NCI-H82 (cell line): ENCODE data around the gene ELF1.
"Not testable (repeated sequence)": the region's sequence is repeated elsewhere in the genome, so short reads cannot be mapped to it uniquely, and the experiment has no call there.

ENCODE experiments used
- DNase-seq: peaks from one replicate; lab custom pipeline; 2025; lab: John Stamatoyannopoulos, UW

Gene ELF1

DNA sequence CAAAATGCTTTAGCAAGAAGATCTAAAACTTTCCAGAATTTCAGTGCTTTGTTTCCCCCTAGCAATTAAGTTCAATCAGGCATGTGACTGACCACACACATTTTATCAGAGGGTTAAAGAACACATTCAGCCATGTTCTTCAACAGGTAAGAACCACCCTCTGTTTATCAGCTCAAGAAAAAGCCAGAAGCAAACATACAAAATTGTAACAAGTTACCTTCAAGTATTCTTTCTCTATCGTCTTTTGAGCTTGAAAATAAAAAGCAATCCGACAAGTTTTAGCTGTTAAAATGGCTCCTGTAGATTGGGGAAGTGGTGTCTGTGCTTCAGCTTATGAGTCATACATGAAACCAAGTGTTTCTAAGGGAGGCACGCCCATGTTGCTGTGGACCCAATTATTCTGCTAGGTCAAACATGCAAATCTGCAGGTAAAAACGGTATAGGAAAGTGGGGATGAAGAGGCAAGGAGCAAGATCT is at the start of gene ELF1:
Gene ELF1 (minus strand): TSS at position 306 of the 477 bp plus-strand sequence. CDS start 37,262 bp downstream, outside the sequence.
- DNase-seq, result peak; percentile 21

DNA sequence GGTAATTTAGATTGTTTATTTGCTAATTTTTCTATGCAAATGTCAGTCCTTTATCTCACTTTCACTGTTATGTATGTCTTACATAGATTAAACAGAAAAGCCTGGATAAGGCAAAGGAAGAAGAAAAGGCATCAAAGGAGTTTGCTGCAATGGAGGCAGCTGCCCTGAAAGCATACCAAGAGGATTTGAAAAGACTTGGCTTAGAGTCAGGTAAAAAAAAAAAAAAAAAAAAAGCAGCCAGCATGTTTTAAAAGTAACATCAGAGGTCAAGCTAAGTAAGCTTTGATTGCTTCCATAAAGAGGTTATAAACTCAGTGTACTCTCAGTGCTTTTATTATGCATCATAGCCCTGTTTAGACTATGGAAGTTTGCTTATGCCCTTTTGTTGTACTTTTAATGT is 46.0 kb upstream of the ELF1 start:
- DNase-seq, result peak; percentile 7

DNA sequence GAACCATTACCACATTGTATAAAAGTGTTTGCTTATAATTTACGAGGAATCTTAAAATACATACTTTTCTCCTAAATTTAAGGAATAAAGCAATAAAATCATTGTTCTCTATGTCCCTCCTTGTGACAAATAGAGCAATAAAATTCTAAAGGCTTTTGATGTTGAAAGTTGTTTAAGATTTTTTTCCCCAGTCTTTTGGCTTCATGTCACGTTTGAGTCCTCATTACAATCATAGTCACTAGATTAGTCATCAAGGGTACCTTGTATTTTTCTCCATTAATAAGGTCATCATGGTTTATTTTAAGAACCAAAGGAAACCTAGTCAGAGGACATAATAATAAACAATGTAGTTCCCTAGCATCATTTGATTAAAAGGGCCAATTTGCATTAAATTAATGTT is 45.4 kb upstream of the ELF1 start:
- no peak for DNase-seq

DNA sequence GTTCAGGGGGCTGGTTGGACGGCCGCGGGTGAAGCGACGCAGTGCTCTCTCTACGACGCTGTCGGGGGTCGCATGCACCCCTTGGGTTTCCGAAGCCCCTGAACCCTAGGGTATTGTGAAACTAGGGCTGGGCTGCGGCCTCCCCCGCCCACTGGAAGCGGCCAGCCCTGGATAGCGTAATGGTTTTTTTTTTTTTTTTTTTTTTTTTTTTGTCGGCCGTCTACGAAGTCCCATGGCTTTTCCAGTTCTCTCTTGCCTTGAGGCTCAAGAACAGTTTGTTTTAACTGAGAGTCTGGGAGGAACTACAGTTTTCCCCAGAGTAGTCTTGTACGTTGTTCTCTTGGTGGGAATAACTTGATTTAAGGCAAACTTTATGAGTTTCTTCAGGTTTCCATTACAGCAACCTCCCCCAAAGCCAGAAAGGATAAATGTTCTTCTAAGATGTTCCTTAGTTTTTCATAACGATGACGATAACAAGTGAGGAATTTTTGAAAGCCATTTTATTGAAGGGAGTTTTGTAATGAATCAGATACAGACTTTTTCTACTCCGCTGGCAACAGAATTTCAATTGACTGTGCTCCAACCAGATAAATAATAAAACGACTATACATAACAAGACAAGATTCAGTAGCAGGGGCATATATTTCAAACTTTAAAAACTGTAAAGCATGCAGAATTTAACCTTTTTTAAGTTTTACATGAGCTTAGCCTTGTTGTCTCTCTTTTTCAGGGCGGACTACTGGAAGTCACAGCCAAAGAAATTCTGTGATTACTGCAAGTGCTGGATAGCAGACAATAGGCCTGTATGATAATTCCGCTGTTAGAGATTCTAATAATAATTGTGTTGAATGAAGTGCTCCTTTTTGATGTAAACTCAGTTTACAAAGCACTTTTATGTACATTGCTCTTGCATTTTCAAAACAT is 43.1 kb upstream of the ELF1 start:
- DNase-seq, result no peak

DNA sequence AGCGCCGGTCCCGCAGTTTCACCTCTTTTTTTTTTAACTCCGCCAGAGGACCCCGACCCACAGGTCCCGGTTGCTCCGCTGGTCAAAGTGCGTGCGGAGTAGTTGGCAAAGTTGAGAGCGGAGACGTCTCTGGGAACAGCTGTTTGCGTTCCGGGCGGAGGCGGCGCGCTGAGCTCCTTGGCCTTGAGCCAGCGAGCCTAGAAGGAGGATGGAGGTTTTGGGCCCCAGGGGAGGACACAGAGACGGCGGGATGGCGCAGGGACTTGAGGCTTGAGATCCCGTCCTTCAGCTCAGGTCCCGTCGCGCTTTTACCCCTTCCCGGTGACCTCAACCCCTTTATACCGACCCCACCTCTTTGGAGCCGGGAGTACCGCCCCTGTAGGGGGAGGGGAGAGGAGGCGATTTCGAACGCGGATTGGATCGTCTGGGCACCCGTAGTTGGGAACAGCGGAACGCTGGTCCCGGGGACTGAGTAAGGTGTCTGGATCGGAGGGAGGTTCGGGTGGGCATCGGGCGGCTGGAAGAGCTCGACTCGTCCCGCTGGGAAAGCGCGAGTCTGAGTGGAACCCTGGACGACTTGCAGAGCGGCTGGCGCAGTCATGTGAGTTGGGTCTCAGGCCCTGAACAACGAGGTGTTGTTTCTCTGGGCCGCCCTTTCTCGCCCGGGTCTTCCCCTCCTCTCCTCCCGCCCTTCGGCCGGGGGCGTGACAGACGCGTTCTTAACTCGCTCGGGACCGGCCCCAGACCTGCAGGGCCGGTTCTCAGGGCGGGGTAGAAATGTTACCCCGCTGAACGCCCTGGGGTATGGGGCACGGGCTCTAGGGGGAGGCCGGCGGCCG is 42.2 kb upstream of the ELF1 start, which contains the start of gene WBP4:
Gene WBP4 (plus strand): TSS at position 435 of the 839 bp plus-strand sequence. CDS start 165 bp downstream, at position 600.
- peak; percentile 97 for DNase-seq

DNA sequence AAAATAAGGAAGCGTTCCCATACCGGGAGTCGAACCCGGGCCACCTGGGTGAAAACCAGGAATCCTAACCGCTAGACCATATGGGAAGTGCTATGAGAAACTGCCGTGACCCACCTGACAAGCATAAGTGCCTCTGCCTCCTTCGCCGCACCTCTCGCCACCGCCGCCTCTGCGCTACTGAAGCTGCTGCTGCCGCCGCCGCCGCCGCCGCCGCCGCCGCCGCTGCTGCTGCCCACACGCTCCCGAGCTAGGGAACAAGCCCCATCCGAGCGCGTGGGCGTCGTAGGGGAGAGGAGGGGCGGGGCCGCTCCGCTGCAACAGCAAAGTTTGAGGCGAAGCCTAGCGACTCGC is 41.6 kb upstream of the ELF1 start:
- peak; percentile 93 for DNase-seq

DNA sequence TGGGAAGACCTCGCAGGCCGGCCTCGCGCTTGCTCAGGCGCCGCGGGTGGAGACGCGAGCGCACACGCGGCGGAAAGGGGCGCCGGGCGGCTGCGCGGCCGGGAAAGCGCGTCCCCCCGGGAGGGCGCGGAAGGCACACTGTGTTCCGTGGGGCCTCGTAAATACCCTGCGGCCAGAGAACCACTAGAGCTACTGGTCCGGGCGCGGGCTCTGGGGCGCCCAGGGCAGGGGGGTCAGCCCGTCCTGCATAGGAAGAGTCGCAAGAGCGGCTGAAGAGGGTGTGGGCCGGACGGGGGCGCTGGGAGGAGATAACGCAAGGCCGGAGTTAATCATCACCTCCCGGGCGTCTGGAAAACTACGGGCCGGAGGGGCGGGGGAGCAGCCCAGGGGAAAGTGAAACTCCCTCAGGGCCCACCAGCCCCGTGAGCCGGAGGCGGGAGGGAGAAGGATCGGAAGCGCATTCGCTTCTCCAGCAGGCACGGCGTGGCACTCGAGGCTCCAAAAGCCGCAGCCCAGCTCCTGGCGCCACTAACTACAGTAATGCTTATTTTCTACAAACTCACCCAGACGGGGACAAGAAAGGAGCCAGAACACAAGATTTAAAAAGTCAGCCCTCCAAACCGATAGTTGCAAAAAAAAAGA is 41.1 kb upstream of the ELF1 start:
- peak; percentile 98 for DNase-seq

DNA sequence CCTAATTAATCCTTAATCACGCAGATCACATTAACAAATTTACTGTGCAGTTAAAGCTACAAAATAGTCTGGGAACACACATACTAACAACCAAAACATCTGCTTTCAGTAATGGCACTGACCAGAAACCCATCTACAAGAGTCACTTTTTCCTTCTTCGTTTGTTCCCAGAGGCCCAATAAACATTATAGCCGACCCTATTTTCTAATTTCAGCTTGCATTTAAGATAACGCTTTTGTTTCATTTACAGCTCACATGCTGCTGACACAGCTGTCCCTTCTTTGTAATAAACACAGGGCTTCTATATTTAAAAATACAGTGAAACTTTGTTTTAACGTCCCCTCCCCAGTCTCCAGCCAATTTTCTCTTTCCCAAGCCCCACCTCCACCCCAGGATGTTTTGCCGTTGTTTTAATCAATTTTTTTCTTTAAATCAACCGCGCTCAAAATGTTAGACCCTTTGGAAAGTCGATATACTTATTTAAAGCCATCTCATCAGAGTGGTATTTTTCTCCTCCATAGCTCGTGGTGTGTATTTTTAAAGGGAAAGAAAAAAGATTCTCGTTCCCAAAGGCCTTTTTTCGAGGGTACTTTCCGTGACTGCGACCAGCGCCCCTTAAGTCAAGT is 40.5 kb upstream of the ELF1 start:
- DNase-seq, result peak; percentile 75

DNA sequence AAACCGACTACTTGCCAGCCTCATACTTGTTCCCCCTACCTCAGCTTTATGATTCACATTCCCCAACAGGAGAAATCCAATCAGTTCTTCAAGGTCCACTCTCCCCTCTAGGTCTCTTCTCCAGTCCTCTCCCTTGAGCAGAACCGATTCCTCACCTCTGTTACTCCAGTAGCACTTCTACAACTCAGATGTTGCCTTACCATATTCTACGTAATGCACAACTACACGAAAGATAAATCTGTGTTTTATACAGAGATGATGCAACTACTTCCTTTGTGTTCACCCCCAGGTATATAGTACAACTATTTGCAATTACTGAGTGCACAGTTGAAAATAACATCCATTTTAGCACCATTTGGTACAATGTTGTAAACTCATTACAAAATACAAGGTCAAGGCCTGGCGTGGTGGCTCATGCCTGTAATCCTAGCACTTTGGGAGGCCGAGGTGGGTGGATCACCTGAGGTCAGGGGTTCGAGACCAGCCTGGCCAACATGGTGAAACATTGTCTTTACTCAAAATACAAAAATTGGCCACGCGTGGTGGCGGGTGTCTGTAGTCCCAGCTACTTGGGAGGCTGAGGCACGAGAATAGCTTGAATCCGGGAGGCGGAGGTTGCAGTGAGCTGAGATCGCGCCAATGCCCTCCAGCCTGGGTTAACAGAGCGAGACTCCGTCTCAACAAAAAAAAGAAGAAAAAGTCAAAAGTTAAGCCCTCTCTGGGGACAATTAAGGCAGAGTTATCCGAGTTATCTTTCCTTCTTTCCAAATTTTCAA is 39.4 kb upstream of the ELF1 start:
- peak; percentile 17 for DNase-seq

DNA sequence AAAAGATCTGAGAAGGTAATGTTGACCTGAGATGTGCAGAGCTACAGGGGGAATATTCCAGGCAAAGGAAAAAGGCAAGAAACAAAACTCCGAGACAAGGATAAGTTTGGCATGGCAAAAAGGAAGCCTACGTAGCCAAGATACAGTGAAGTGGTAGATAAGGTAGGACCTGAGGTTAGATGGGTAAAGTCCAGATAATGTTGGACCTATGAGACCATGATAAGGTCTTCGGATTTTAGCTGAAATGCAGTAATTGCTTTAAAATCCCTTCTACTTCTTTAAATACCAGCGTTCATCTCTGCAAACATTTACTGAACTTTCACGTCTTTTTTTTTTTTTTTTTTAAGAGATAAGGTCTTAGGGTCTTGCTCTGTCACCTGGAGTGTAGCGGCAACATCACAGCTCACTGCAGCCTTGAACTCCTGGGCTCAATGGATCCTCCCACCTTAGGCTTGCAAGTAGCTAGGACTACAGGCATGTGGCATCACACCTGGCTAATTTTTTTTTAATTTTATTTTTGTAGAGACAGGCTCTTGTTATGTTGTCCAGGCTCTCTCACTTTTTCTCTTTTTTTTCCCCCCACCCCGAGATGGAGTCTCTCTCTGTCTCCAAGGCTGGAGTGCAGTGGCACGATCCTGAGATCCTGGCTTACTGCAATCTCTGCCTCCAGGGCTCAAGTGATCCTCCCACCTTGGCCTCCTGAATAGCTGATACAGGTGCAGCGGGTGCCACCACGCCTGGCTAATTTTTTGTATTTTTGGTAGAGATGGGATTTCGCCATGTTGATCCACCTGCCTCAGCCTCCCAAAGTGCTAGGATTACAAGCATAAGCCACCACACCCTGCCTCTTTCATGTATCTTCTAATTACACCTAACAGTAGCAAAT is 38.0 kb upstream of the ELF1 start:
- DNase-seq, result no peak

DNA sequence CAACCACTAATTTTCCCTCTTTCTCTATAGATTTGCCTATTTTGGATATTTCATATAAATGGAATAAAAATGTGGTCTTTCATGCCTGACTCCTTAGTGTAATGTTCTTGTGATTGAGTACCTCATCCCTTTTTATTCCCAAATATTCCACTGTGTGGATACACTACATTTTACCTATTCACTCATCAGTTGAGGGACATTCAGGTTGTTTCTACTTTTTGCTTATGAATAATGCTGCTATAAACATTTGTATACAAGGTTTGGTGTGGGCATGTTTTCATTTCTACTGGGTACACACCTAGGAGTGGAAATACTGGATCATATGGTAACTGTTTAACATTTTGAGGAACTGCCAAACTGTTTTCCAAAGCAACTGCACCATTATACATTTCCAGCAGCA is 37.1 kb upstream of the ELF1 start:
- no peak for DNase-seq

DNA sequence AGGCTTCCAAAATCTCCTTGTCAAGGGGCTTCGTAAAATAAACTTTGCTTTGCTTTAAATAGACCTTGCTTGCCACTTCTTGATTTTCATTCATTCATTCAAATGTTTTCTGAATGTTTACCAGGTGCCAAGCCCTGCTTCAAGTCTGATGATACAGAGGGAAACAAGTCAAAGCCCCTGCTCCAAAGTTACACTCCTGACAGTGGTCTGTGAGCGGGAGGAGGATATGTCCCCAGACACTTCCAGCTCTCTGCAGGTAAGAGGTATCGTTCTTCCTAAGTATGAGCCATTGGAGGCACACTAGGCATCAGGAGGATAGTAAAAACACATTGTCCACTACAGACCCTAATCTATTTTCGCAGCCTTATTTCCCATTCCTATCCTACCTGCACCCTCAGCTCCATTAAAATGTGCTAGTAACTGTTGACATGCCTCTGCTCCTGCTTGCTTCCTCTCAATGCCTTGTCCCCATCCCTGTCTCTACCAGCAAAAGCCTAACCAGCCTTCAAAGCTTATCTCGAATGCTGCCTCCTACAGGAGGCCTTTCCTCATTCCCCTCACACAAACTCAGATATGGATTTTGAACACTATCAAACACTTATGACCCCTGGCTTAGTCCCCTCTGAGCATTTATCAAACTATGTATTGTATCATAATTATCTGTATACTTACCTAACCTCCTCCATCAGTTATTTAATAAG is 36.0 kb upstream of the ELF1 start:
- DNase-seq, result peak; percentile 40

DNA sequence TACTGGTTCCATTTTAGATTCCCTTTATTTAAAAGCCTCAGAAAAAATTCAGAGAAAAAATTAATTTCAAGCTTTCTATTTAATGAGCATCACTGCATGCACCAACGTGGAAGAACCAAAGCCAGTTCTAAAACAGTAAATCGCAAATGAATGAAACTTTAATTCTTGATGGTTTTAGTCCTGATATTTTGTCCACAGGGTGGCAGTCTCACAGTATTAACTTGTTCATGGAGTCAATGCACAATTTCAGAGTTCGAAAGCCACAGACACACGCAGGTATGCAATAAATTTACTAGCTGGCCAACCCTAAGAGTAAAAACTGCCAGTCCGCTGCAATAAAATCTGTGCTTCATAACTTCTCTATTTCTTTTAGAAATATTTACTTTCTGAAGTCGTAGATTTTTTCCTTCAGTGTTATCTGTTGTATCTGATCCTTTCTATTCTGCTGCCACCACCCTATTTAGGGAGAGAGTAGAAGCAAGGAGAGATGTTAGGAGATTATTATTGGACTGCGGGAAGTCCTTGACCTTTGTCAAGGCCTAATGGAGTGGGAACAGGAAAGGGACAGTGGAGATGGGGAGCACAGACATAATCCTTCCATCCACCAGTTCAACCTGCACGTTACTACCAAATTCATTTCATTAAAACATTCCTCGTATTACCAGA is 35.2 kb upstream of the ELF1 start:
- peak; percentile 71 for DNase-seq

DNA sequence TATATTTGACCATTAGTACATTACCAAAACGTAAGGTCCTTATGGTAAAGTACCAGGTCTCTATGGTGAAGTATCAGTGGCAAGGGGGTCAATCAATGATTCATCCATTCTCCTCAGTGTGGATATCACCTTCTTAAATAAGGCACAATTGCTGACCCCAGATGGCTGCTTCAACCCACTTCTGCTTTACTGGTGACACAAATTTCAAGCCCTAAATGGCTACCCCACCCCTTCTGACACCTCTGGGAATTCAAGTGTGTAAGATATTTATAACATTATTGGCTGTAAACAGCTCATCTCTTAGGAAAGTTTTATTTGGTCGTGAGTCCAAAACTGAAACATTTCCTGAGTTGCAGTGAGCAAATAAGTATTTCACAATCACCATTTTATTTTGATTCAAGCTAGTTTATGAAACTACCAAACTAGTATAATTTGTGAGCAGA is 34.3 kb upstream of the ELF1 start:
- DNase-seq, result no peak

DNA sequence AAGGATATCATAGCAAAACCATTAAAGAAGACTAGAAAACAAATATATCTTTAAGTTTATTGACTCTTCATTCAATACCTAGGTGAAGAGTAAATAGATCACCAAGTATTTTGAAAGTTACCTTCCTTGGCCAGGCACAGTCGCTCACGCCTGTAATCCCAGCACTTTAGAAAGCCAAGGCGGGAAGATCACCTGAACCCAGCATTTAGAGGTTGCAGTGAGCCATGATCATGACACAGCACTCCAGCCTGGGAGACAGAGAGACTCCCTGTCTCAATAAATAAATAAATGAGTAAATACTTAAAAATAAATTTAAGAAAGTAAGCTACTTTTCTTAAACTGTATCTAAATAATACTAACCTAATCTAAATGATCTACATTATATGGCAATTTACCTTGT is 33.3 kb upstream of the ELF1 start:
- DNase-seq, result no peak

DNA sequence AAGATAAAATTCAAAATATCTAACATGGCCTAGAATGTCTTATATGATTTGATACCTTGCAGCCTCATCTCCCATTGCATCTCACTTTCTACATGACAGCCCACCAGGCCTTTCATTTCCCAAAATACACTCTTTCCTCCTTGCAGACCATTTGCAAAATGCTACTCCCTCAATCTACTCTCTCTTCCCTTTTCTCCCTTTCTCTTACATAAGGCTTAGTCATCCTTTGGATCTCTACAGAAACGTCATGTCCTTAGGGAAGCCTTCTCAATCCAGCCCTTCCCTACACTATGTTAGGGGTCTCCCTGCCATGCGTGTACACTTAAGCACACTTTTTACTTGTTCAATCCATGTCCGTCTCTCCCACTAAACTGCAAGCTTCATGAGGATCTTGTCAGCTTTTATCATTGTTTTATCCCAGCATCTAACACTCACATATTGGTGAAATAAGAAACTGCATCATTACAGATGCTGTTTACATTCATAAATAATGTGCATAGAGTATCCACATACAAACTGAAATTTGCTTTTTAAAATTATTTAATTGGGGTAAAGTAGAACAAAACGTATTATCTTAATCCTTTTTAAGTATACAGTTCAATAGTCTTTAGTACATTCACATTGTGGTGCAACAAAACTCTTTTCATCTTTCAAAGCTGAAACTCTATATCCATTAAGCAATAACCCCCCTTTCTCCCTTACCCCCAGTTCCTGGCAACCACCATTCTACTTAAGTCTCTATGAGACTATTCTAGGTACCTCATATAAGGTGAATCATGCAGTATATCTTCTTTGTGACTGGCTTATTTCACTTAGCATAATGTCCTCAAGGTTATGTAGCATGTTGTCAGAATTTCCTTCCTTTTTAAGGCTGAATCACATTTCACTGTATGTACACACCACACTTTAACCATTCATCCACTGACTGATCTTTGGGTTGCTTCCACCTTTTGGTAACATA is 30.6 kb upstream of the ELF1 start:
- DNase-seq, result no peak

DNA sequence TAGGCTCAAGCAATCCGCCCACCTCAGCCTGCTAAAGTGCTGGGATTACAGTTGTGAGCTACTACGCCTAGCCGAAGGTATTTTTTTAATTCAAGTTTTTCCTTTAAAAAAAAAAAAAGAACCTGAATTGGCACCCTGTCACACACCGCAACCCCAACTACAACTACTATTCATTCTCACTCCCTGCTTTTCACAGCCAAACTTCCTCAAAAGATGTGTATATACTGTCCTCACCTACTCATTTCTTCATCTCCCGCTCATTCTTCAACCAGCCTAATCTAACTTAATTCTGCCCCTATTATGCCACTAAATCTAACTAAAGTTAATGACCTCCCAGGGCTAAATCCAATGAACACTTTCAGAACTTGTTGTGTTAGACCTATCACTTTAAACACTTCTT is 29.5 kb upstream of the ELF1 start:
- DNase-seq, result no peak

DNA sequence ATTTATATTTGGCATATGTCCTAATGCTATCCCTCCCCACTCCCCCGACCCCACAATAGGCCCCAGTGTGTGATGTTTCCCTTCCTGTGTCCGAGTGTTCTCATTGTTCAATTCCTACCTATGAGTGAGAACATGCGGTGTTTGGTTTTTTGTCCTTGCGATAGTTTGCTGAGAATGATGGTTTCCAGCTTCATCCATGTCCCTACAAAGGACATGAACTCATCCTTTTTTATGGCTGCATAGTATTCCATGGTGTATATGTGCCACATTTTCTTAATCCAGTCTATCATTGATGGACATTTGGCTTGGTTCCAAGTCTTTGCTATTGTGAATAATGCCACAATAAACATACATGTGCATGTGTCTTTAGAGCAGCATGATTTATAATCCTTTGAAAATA is 23.3 kb upstream of the ELF1 start:
- DNase-seq, result not testable (repeated sequence)
